Osteoblast (primary cell): ENCODE results near the gene B3GNT7. TPM values are rescaled to one million over a fixed set of nuclear protein-coding genes. Genes with fewer than 3 reads are reported as not detected.
A peak's percentile ranks its signal among the peaks of the same experiment; 100 is the strongest.
"Not testable (repeated sequence)": the region's sequence is repeated elsewhere in the genome, so short reads cannot be mapped to it uniquely, and the experiment has no call there.

Experiments
- DNase-seq: peaks from one replicate; pipeline ENCODE4 v3.0.0; 2011; ENCODE audit warnings: low spot score, mixed read lengths; ENCODE audit not compliant: insufficient read length; ENCODE audit errors: missing footprints
- H2AFZ ChIP-seq: 2 replicates; pipeline ENCODE4 v1.6.0; 2011; ENCODE audit warnings: mild to moderate bottlenecking, low read length
- H3K27ac ChIP-seq: 2 replicates; pipeline ENCODE4 v1.5.1; 2011; ENCODE audit warnings: mild to moderate bottlenecking, low read depth, low read length, moderate library complexity
- H3K27me3 ChIP-seq: 2 replicates; pipeline ENCODE4 v1.6.0; 2012; ENCODE audit warnings: mild to moderate bottlenecking, control low read depth, inconsistent platforms, low read length, moderate library complexity; ENCODE audit not compliant: insufficient read depth
- H3K36me3 ChIP-seq: 2 replicates; pipeline ENCODE4 v1.5.1; 2011; ENCODE audit warnings: mild to moderate bottlenecking, low read length, control low read depth, moderate library complexity; ENCODE audit not compliant: insufficient read depth
- H3K4me1 ChIP-seq: 2 replicates; pipeline ENCODE4 v1.5.1; 2011; ENCODE audit warnings: mild to moderate bottlenecking, low read length, control low read depth, moderate library complexity; ENCODE audit not compliant: insufficient read depth
- H3K4me2 ChIP-seq: 2 replicates; pipeline ENCODE4 v1.6.0; 2011; ENCODE audit warnings: mild to moderate bottlenecking, low read length; ENCODE audit not compliant: insufficient read depth
- H3K4me3 ChIP-seq: fragments of 200-600 bp; sonication (generic); 3 replicates; pipeline ENCODE4 v1.5.1; 2012; ENCODE audit warnings: mild to moderate bottlenecking, low read length, inconsistent platforms; ENCODE audit not compliant: insufficient read depth
- H3K79me2 ChIP-seq: 2 replicates; pipeline ENCODE4 v1.6.0; 2012; ENCODE audit warnings: mild to moderate bottlenecking, low read length, control low read depth, inconsistent platforms; ENCODE audit not compliant: insufficient read depth
- H3K9me3 ChIP-seq: 2 replicates; pipeline ENCODE4 v1.5.1; 2011; ENCODE audit warnings: low read depth, low read length, control low read depth
- H4K20me1 ChIP-seq: 2 replicates; pipeline ENCODE4 v1.6.0; 2012; ENCODE audit warnings: mild to moderate bottlenecking, low read length, control low read depth; ENCODE audit not compliant: insufficient read depth
- CTCF ChIP-seq: IDR thresholded peaks from 2 replicates; pipeline ENCODE4 v1.5.1; 2011; ENCODE audit warnings: mild to moderate bottlenecking, low read depth, low read length, moderate library complexity; ENCODE audit errors: extremely low read depth
- total RNA-seq: library from RNA; depleted of rRNA; stranded (reverse); fragments of >200 nt; gene quantifications from 2 replicates; pipeline ENCODE4 v1.2.3, GENCODE V29; 2012

B3GNT7 gene
- total RNA-seq, 1 donor, result 0.72 TPM

- Histone ChIP-seq H3K79me2 (no peaks in the 10 kb centered on the region), H3K4me2 (no peak overlapping the region), H3K27me3 (peaks cover 28% of the 10 kb centered on the region), H3K36me3 (no peaks in the 10 kb centered on the region), H3K4me3 (no peak overlapping the region), H4K20me1 (no peaks in the 10 kb centered on the region), H3K27ac (no peak overlapping the region), H3K4me1 (peaks cover 14% of the 10 kb centered on the region), H3K9me3 (no peaks in the 10 kb centered on the region), H2AFZ (no peak overlapping the region)
- TF ChIP-seq CTCF, result no peak
- peak; percentile 78 for DNase-seq
These were observed 3.7 kb downstream of the B3GNT7 start for GRCh38 chr2:231399046-231399852.

- peak; percentile 8 for TF ChIP-seq CTCF
- Histone ChIP-seq H3K79me2 (no peaks in the 10 kb centered on the region), H3K9me3 (no peaks in the 10 kb centered on the region), H3K4me2 (no peak overlapping the region), H3K36me3 (no peaks in the 10 kb centered on the region), H3K27me3 (peaks cover 19% of the 10 kb centered on the region), H2AFZ (no peak overlapping the region), H3K4me3 (no peak overlapping the region), H3K27ac (no peak overlapping the region), H3K4me1 (peaks cover 14% of the 10 kb centered on the region), H4K20me1 (no peaks in the 10 kb centered on the region)
- DNase-seq, result peak; percentile 88
These were observed 4.6 kb downstream of the B3GNT7 start for GRCh38 chr2:231399853-231400680.

GRCh38 chr2:231400681-231401080 is 5.2 kb downstream of the B3GNT7 start:
- not testable (repeated sequence) for H3K9me3 ChIP-seq, H4K20me1 ChIP-seq, DNase-seq, H3K4me3 ChIP-seq, H3K36me3 ChIP-seq, H3K4me2 ChIP-seq, H3K79me2 ChIP-seq, H2AFZ ChIP-seq, H3K27ac ChIP-seq
- peaks cover 14% of the 10 kb centered on the region for H3K4me1 ChIP-seq
- peaks cover 15% of the 10 kb centered on the region for H3K27me3 ChIP-seq

- not testable (repeated sequence) for H3K36me3 ChIP-seq, H4K20me1 ChIP-seq, DNase-seq, H2AFZ ChIP-seq, H3K79me2 ChIP-seq, H3K4me3 ChIP-seq, H3K4me2 ChIP-seq, H3K27ac ChIP-seq, H3K9me3 ChIP-seq
- H3K27me3 ChIP-seq, result peaks cover 12% of the 10 kb centered on the region
- peaks cover 17% of the 10 kb centered on the region for H3K4me1 ChIP-seq
These were observed 5.6 kb downstream of the B3GNT7 start for GRCh38 chr2:231401101-231401500.

- DNase-seq, result peak; percentile 50
- peaks cover 23% of the 10 kb centered on the region for H3K4me1 ChIP-seq
- not testable (repeated sequence) for H4K20me1 ChIP-seq, H3K79me2 ChIP-seq, H3K36me3 ChIP-seq, H2AFZ ChIP-seq, H3K9me3 ChIP-seq, H3K27ac ChIP-seq, H3K27me3 ChIP-seq, H3K4me3 ChIP-seq
- H3K4me2 ChIP-seq, result peak overlapping the region; percentile 63
These were observed 8.1 kb downstream of the B3GNT7 start for GRCh38 chr2:231403421-231404182.

GRCh38 chr2:231404183-231404578 is 8.7 kb downstream of the B3GNT7 start:
- not testable (repeated sequence) for H3K4me2 ChIP-seq, H3K27me3 ChIP-seq, H2AFZ ChIP-seq, DNase-seq, H3K4me3 ChIP-seq, H3K27ac ChIP-seq, H4K20me1 ChIP-seq, H3K9me3 ChIP-seq, H3K79me2 ChIP-seq, H3K36me3 ChIP-seq
- H3K4me1 ChIP-seq, result peaks cover 23% of the 10 kb centered on the region
